ENCODE results near the gene PSMD3. TPM values are rescaled to one million over a fixed set of nuclear protein-coding genes. Genes with fewer than 3 reads are reported as not detected.

PSMD3 gene
- total and polyA plus RNA-seq, 9 of the 15 experiments (the other 6 are each of a cell fraction or from before 2014, with no cell fraction given) = 2.0 to 251 (median 135) TPM

- TF ChIP-seq ILF3 (IDR thresholded peaks at IDR 0.05; ENCODE audit: borderline replicate concordance) (peak; percentile 24; the same call in 1 of the 2 replicates), STAT6 (CRISPR knock-in tag; IDR thresholded peaks at IDR 0.05) (no peak; the same call in 1 of the 2 replicates), CREB1 (IDR thresholded peaks at IDR 0.05) (peak; percentile 84), CREB1 (CRISPR knock-in tag; IDR thresholded peaks at IDR 0.05) (peak; percentile 96), FOXP4 (CRISPR knock-in tag; IDR thresholded peaks at IDR 0.05; ENCODE audit: borderline replicate concordance) (no peak; the same call in 1 of the 2 replicates), XRCC5 (IDR thresholded peaks at IDR 0.05; ENCODE audit: low read depth, low read length) (peak; percentile 100), TAF1 (IDR thresholded peaks at IDR 0.05; ENCODE audit: control insufficient read depth, extremely low read depth, insufficient read depth, low read length, severe bottlenecking) (peak; percentile 94), CHAMP1 (IDR thresholded peaks at IDR 0.05) (no peak), HDAC8 (tag; IDR thresholded peaks at IDR 0.05) (peak; percentile 81; the same call in 1 of the 2 replicates), MAFK (IDR thresholded peaks at IDR 0.05; ENCODE audit: low read length) (peak; percentile 56), FOXA3 (CRISPR knock-in tag; conservative IDR thresholded peaks at IDR 0.05 in 1 of 2, IDR thresholded peaks at IDR 0.05 in 1 of 2) (peak in 1 of 2 experiments; percentile 54; a peak in 1 of 4 replicates), RBM25 (IDR thresholded peaks at IDR 0.05; ENCODE audit: low read depth, low read length, severe bottlenecking) (peak; percentile 17), POLR2AphosphoS5 (IDR thresholded peaks at IDR 0.05; ENCODE audit: control insufficient read depth, insufficient read depth, low read depth, low read length) (peak; percentile 87), POLR2B (IDR thresholded peaks at IDR 0.05; ENCODE audit: low read depth, partially characterized antibody) (peak; percentile 44), ZBTB34 (CRISPR knock-in tag; IDR thresholded peaks at IDR 0.05) (no peak), ZC3H8 (IDR thresholded peaks at IDR 0.05) (no peak), ZNF583 (CRISPR knock-in tag; IDR thresholded peaks at IDR 0.05) (peak; percentile 73; the same call in 1 of the 2 replicates), BRCA1 (IDR thresholded peaks at IDR 0.05) (no peak), BRCA1 (CRISPR knock-in tag; IDR thresholded peaks at IDR 0.05) (no peak)
Measured at GRCh38 chr17:39980351-39981206, at the start of gene PSMD3 (continued).

All from K562 (cell line).